GM06990 (cell line): ENCODE results near the gene IGFALS.
"Not testable (repeated sequence)": the region's sequence is repeated elsewhere in the genome, so short reads cannot be mapped to it uniquely, and the experiment has no call there.

ENCODE experiments used
- DNase-seq: peaks from one replicate; pipeline ENCODE4 v3.0.0-alpha.2; 2011; ENCODE audit not compliant: insufficient read length; ENCODE audit errors: extremely low read depth
- H3K27me3 ChIP-seq: replicated peaks from 2 replicates; pipeline ENCODE4 v1.6.0; 2011; ENCODE audit warnings: low read length; ENCODE audit not compliant: control insufficient read depth, insufficient read depth
- H3K36me3 ChIP-seq: 2 replicates; pipeline ENCODE4 v1.5.1; 2011; ENCODE audit warnings: low read length; ENCODE audit not compliant: control insufficient read depth, insufficient read depth
- H3K4me3 ChIP-seq: replicated peaks from 2 replicates; pipeline ENCODE4 v1.5.1; 2011; ENCODE audit warnings: low read depth, mild to moderate bottlenecking, control low read depth, low read length
- TF ChIP-seq, protein P1 (sequence below): IDR thresholded peaks from 2 replicates; pipeline ENCODE4 v1.5.1; 2011; ENCODE audit warnings: low read length, control low read depth, mild to moderate bottlenecking, inconsistent platforms; ENCODE audit not compliant: insufficient read depth, poor library complexity, severe bottlenecking

IGFALS gene

GRCh38 chr16:1808691-1809090, 15.2 kb upstream of the IGFALS start:
- H3K27me3 ChIP-seq, result no peaks in the 10 kb centered on the region
- TF ChIP-seq, protein P1, sequence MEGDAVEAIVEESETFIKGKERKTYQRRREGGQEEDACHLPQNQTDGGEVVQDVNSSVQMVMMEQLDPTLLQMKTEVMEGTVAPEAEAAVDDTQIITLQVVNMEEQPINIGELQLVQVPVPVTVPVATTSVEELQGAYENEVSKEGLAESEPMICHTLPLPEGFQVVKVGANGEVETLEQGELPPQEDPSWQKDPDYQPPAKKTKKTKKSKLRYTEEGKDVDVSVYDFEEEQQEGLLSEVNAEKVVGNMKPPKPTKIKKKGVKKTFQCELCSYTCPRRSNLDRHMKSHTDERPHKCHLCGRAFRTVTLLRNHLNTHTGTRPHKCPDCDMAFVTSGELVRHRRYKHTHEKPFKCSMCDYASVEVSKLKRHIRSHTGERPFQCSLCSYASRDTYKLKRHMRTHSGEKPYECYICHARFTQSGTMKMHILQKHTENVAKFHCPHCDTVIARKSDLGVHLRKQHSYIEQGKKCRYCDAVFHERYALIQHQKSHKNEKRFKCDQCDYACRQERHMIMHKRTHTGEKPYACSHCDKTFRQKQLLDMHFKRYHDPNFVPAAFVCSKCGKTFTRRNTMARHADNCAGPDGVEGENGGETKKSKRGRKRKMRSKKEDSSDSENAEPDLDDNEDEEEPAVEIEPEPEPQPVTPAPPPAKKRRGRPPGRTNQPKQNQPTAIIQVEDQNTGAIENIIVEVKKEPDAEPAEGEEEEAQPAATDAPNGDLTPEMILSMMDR, result no peak
- no peak for DNase-seq
- H3K4me3 ChIP-seq, result no peak overlapping the region
- H3K36me3 ChIP-seq, result peaks cover 7% of the 10 kb centered on the region

GRCh38 chr16:1807626-1808025, 14.1 kb upstream of the IGFALS start:
- DNase-seq, result no peak
- TF ChIP-seq, protein P1, result no peak
- peaks cover 7% of the 10 kb centered on the region for H3K36me3 ChIP-seq
- H3K27me3 ChIP-seq, result no peaks in the 10 kb centered on the region
- no peak overlapping the region for H3K4me3 ChIP-seq

GRCh38 chr16:1800701-1801100, 7.2 kb upstream of the IGFALS start:
- TF ChIP-seq, protein P1, result no peak
- Histone ChIP-seq H3K4me3 (no peak overlapping the region), H3K27me3 (no peaks in the 10 kb centered on the region), H3K36me3 (no peaks in the 10 kb centered on the region)
- DNase-seq, result no peak

- not testable (repeated sequence) for DNase-seq, H3K4me3 ChIP-seq, H3K36me3 ChIP-seq, H3K27me3 ChIP-seq
Measured at GRCh38 chr16:1799263-1799662, 5.8 kb upstream of the IGFALS start.

DNA sequence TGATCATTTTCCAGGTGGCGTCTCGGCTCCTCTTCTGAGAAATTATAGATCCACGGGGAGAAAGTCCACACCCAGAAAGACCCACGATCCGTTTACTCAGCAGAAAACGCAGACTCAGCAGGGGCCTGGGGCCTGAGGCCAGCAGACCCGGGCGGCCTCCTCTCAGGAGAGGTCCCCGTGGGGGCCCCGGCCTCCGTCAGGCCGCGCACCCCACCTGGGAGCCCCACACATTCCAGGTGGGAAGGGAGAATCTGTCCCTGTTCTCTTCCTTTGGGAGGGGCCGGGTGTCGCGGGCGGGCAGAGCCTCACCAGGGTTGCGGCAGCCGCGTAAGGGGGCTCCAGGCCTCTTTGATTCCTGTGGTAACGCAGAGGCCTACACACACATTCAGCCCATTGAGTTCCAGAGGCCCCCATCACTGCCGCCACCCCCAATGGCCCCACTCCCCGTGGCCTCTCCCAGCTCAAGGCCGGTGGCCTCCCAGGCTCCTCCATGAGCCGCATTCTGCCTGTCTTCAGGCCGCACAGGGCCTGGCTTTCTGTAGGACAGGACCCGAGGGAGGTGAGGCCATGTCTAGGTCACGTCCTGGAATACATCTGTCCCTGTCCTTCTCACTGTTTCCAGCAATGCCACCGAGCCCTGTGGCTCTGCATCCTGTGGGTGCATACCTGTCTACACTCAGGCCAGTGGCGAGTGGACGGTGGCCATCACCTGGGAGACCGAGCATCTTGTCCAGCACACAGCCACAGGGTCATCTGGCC, 1.6 kb upstream of the IGFALS start:
- TF ChIP-seq, protein P1, result no peak
- DNase-seq, result no peak
- H3K27me3 ChIP-seq, result no peaks in the 10 kb centered on the region
- no peak overlapping the region for H3K4me3 ChIP-seq
- H3K36me3 ChIP-seq, result peaks cover 3% of the 10 kb centered on the region

DNA sequence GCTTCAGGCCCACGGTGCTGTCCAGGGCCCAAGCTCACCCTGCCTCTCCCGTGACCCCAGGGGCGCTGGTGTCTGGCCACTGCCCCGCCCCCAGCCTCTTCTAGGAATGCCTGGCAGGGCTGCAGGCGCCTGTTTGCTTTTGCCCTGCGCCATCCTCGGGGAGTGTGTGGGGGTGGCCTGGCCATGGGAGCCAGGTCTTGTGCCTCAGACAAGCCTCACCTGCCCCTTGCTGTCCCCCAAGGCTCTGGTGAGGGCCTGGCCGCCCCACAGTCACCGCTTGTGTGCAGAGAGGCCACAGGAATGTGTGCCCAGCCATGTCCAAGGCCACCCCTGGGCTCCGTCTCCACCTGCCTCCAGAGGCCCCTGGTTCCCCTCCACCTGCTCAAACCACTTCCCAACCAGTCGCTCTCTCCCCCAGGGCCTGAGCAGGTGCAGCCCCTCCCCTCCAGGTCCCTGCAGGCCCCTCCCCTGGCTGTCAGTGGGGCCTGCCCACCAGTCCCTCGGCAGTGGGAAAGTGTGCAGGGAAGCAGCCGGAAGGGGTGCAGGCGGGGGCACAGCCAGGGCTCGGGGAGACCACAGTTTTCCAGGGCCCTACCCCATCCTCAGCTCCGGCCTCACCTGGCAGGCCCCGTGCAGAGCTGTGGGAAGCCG, 841 bp upstream of the IGFALS start:
- TF ChIP-seq, protein P1, result no peak
- Histone ChIP-seq H3K4me3 (no peak overlapping the region), H3K36me3 (peaks cover 3% of the 10 kb centered on the region), H3K27me3 (no peaks in the 10 kb centered on the region)
- peak; percentile 7 for DNase-seq
